HepG2 (cell line): Measurements from ENCODE around the gene TM9SF3. TPM values are rescaled to one million over a fixed set of nuclear protein-coding genes. Genes with fewer than 3 reads are reported as not detected.

ENCODE experiments used
- ATAC-seq: fragments of 200-7000 bp; cut with Tn5 transposase; 3 replicates; pipeline ENCODE4 v1.9.1; 2020; ENCODE audit warnings: mild to moderate bottlenecking, moderate library complexity
- BruUV-seq: library from RNA; stranded (reverse); fragments of 400-500 nt; replicated peaks from 2 replicates; lab custom pipeline; 2021; lab: Mats Ljungman, UMichigan
- CTCF ChIA-PET: fragments of 300-600 bp; formaldehyde crosslinking; extraction: SDS; loops from one replicate; lab custom pipeline; 2021; ENCODE audit warnings: low total read pairs, inconsistent platforms, low intra/inter-chr PET ratio; lab: Yijun Ruan, JAX
- POLR2A ChIA-PET: fragments of 350-600 bp; sonication (Branson Sonifier 250); formaldehyde crosslinking; loops from one replicate; lab custom pipeline; 2020; ENCODE audit warnings: antibody characterized with exemption, inconsistent platforms; lab: Yijun Ruan, JAX
- DNase-seq: peaks from one replicate; pipeline ENCODE4 v3.0.0-alpha.2; 2015; ENCODE audit warnings: low spot score
- FAIRE-seq: peaks from 3 replicates; lab custom pipeline; 2011; peaks lifted over from hg19 to GRCh38; lab: Jason Lieb, UNC
- H2AFZ ChIP-seq: one replicate; pipeline ENCODE4 v1.6.1; 2011; ENCODE audit warnings: low read length, inconsistent platforms
- H3K27ac ChIP-seq: fragments of 300-600 bp; 3 replicates; pipeline ENCODE4 v1.8.0; 2011; ENCODE audit warnings: mixed run types, mild to moderate bottlenecking, mixed read lengths, low read length, inconsistent platforms; ENCODE audit not compliant: insufficient read depth; ENCODE audit errors: extremely low read length
- H3K27me3 ChIP-seq, 2 experiments: fragments of 200-600 bp in 1 of 2; 2 replicates in 1 of 2; 3 replicates in 1 of 2; pipeline versions ENCODE4 v1.6.0 to v1.8.0; 2011; ENCODE audit warnings: low read length in 2 of 2, mild to moderate bottlenecking in 2 of 2, moderate library complexity in 2 of 2, inconsistent platforms in 1 of 2; ENCODE audit not compliant: insufficient read depth in 2 of 2, control insufficient read depth in 1 of 2
- H3K36me3 ChIP-seq, 2 experiments: fragments of 200-600 bp in 1 of 2; replicated peaks in 1 of 2; 2 replicates in 1 of 2; 3 replicates in 1 of 2; pipeline versions ENCODE4 v1.5.1 to v1.8.0; 2011; ENCODE audit warnings: low read length in 2 of 2, inconsistent platforms in 1 of 2; ENCODE audit not compliant: insufficient read depth in 2 of 2, control insufficient read depth in 1 of 2
- H3K4me1 ChIP-seq: 2 replicates; pipeline ENCODE4 v1.5.1; 2012; ENCODE audit warnings: low read length, inconsistent platforms; ENCODE audit not compliant: insufficient read depth
- H3K4me2 ChIP-seq: 2 replicates; pipeline ENCODE4 v1.6.0; 2011; ENCODE audit warnings: low read depth, low read length, inconsistent platforms
- H3K4me3 ChIP-seq, 3 experiments: fragments of 200-600 bp in 1 of 3; sonication (generic), shearing (Covaris generic) in 1 of 3; replicated peaks in 1 of 3; 2 replicates each; pipeline ENCODE4 v1.5.1; 2011 to 2016; ENCODE audit warnings: low read length in 3 of 3, inconsistent platforms in 2 of 3, low read depth in 2 of 3, mild to moderate bottlenecking in 2 of 3, control low read depth in 1 of 3, mixed read lengths in 1 of 3; ENCODE audit not compliant: insufficient read depth in 1 of 3
- H3K79me2 ChIP-seq: one replicate; pipeline ENCODE4 v1.6.1; 2011; ENCODE audit warnings: low read length, inconsistent platforms; ENCODE audit not compliant: insufficient read depth
- H3K9ac ChIP-seq: 2 replicates; pipeline ENCODE4 v1.6.0; 2011; ENCODE audit warnings: mild to moderate bottlenecking, low read depth, low read length, inconsistent platforms; ENCODE audit not compliant: insufficient read depth
- H3K9me3 ChIP-seq: 2 replicates; pipeline ENCODE4 v1.5.1; 2012; ENCODE audit warnings: mild to moderate bottlenecking, low read length
- H4K20me1 ChIP-seq: 2 replicates; pipeline ENCODE4 v1.6.0; 2011; ENCODE audit warnings: inconsistent platforms, mild to moderate bottlenecking, low read length, moderate library complexity; ENCODE audit not compliant: insufficient read depth
- ESRRA ChIP-seq: sonication (generic); formaldehyde crosslinking; IDR thresholded peaks from 2 replicates; pipeline ENCODE4 v1.5.1; 2020; ENCODE audit warnings: mild to moderate bottlenecking, low read depth, missing genetic modification reagents
- ZNF747 ChIP-seq: sonication (generic); formaldehyde crosslinking; IDR thresholded peaks from 2 replicates; pipeline ENCODE4 v1.8.1; 2023; ENCODE audit warnings: missing genetic modification reagents, mild to moderate bottlenecking, borderline replicate concordance
- ZNF788 ChIP-seq: sonication (generic); formaldehyde crosslinking; IDR thresholded peaks from 2 replicates; pipeline ENCODE4 v1.5.0; 2020; ENCODE audit warnings: mild to moderate bottlenecking, missing genetic modification reagents, borderline replicate concordance
- WGBS: methylation state at CpG from one replicate; pipeline ENCODE4 v1.1.6; 2017; ENCODE audit warnings: low lambda C conversion rate; 5-methylcytosine and 5-hydroxymethylcytosine counted together
- in situ Hi-C: cut with HindIII; loops from 2 replicates; pipeline ENCODE4 v1.10.0; 2017; ENCODE audit warnings: low pct_unique_long_range_greater_than_20kb; ENCODE audit not compliant: extremely low pct_ligation_motif_present
- intact Hi-C: fragments of 100-400 bp; cut with micrococcal nuclease; formaldehyde crosslinking; loops from one replicate; pipeline ENCODE4 v1.10.0; 2022; ENCODE audit not compliant: unreplicated experiment
- polyA plus RNA-seq, 8 experiments: library from polyadenylated mRNA; depleted of rRNA in 3 of 8; stranded (reverse) in 7 of 8; unstranded in 1 of 8; fragments of >200 nt; fragmentation: Illumina TruSeq in 4 of 8; extraction: Trizol in 4 of 8; gene quantifications; 2 replicates each; pipeline versions ENCODE4 v1.2.1 to v1.2.3, GENCODE V29; 2011 to 2016; ENCODE audit warnings: low read depth in 4 of 8, missing spikeins in 1 of 8, mixed read lengths in 1 of 8; ENCODE audit not compliant: insufficient read depth in 1 of 8
- total RNA-seq, 5 experiments: library from RNA; depleted of rRNA; stranded (reverse); fragments of >200 nt; fragmentation: Illumina TruSeq; extraction: Trizol; gene quantifications; 2 replicates each; pipeline ENCODE4 v1.2.3, GENCODE V29; 2016; ENCODE audit warnings: low read depth in 1 of 5
- TF ChIP-seq, protein P1 (sequence below): sonication (generic); formaldehyde crosslinking; IDR thresholded peaks from 2 replicates; pipeline ENCODE4 v1.4.0; 2020; ENCODE audit warnings: missing genetic modification reagents
- TF ChIP-seq, protein P2 (sequence below): sonication (generic); formaldehyde crosslinking; IDR thresholded peaks from 2 replicates; pipeline ENCODE4 v1.4.0; 2020; ENCODE audit warnings: mild to moderate bottlenecking, missing genetic modification reagents
- TF ChIP-seq, protein P3 (sequence below): sonication (generic); formaldehyde crosslinking; IDR thresholded peaks from 2 replicates; pipeline ENCODE4 v1.8.1; 2023; ENCODE audit warnings: missing genetic modification reagents, inconsistent platforms, borderline replicate concordance

The TM9SF3 gene
- total and polyA plus RNA-seq, 2 of the 13 experiments (the other 11 are each of a cell fraction or from before 2014, with no cell fraction given): 43.8 to 120 TPM

DNA sequence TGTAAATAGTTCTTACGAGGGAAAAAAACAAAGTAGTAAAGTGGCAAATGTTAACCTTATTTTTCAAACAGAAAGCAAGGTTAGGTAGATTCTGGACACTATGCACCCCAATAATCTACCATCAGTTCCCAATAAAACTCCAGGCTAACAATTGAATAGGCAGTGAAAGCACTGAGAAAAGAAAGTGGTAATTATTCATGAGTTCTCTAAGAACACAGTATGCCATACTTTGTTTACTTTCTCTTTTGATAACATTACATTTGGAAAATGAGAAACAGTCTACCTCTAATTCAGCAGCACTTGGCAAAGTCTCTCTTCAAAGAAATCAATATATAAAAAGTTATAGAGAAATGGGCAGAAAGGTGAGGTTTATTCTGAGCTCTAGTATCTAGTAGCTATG is 18.4 kb downstream of the TM9SF3 start:
- in situ Hi-C loops: no loop called here
- Histone ChIP-seq H3K36me3 (peaks cover 9 to 61% of the 10 kb centered on the region in 2 experiments; a peak in 3 of 5 replicates), H3K4me3 (no peak overlapping the region), H3K4me1 (no peaks in the 10 kb centered on the region), H3K9ac (no peak overlapping the region), H3K27me3 (no peaks in the 10 kb centered on the region), H4K20me1 (peaks cover 49% of the 10 kb centered on the region), H3K79me2 (peaks cover 74% of the 10 kb centered on the region), H3K9me3 (no peaks in the 10 kb centered on the region), H2AFZ (no peak overlapping the region), H3K4me2 (no peak overlapping the region), H3K27ac (no peak overlapping the region)
- ATAC-seq (no peak), FAIRE-seq (no peak), DNase-seq (no peak)
- TF ChIP-seq, protein P1, sequence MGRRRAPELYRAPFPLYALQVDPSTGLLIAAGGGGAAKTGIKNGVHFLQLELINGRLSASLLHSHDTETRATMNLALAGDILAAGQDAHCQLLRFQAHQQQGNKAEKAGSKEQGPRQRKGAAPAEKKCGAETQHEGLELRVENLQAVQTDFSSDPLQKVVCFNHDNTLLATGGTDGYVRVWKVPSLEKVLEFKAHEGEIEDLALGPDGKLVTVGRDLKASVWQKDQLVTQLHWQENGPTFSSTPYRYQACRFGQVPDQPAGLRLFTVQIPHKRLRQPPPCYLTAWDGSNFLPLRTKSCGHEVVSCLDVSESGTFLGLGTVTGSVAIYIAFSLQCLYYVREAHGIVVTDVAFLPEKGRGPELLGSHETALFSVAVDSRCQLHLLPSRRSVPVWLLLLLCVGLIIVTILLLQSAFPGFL (CRISPR knock-in tag): no peak
- TF ChIP-seq, protein P2, sequence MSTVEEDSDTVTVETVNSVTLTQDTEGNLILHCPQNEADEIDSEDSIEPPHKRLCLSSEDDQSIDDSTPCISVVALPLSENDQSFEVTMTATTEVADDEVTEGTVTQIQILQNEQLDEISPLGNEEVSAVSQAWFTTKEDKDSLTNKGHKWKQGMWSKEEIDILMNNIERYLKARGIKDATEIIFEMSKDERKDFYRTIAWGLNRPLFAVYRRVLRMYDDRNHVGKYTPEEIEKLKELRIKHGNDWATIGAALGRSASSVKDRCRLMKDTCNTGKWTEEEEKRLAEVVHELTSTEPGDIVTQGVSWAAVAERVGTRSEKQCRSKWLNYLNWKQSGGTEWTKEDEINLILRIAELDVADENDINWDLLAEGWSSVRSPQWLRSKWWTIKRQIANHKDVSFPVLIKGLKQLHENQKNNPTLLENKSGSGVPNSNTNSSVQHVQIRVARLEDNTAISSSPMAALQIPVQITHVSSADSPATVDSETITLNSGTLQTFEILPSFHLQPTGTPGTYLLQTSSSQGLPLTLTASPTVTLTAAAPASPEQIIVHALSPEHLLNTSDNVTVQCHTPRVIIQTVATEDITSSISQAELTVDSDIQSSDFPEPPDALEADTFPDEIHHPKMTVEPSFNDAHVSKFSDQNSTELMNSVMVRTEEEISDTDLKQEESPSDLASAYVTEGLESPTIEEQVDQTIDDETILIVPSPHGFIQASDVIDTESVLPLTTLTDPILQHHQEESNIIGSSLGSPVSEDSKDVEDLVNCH (CRISPR knock-in tag): no peak
- no peak for TF ChIP-seq ESRRA (CRISPR knock-in tag)
- TF ChIP-seq, protein P3, sequence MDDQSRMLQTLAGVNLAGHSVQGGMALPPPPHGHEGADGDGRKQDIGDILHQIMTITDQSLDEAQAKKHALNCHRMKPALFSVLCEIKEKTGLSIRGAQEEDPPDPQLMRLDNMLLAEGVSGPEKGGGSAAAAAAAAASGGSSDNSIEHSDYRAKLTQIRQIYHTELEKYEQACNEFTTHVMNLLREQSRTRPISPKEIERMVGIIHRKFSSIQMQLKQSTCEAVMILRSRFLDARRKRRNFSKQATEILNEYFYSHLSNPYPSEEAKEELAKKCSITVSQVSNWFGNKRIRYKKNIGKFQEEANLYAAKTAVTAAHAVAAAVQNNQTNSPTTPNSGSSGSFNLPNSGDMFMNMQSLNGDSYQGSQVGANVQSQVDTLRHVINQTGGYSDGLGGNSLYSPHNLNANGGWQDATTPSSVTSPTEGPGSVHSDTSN (CRISPR knock-in tag): no peak
- no peak for TF ChIP-seq ZNF788
- TF ChIP-seq ZNF747 (CRISPR knock-in tag): no peak
- intact Hi-C loops: no loop called here
- 94% methylated on average over 1 of the region's 1 CpG for WGBS
- no TSS peak for BruUV-seq
- ChIA-PET POLR2A (no interaction called here), CTCF (no interaction called here)
